Stomach (tissue), 4 donors: Measurements from ENCODE around the gene CDHR5.

Source experiments
- EP300 ChIP-seq: sonication (generic); formaldehyde crosslinking; IDR thresholded peaks from one replicate; pipeline ENCODE4 v1.6.1; 2017; ENCODE audit warnings: antibody characterized with exemption
- TF ChIP-seq, protein P1 (sequence below), 7 experiments: fragments of 450-650 bp in 4 of 7; fragments of 200-600 bp in 3 of 7; sonication (generic) in 3 of 7; IDR thresholded peaks; one replicate each; pipeline ENCODE4 v1.5.1; 2016 to 2019; ENCODE audit warnings: antibody characterized with exemption in 7 of 7, control low read depth in 2 of 7, mild to moderate bottlenecking in 1 of 7

GRCh38 chr11:628056-628455 lies 3.3 kb upstream of the CDHR5 start:
- TF ChIP-seq, protein P1, sequence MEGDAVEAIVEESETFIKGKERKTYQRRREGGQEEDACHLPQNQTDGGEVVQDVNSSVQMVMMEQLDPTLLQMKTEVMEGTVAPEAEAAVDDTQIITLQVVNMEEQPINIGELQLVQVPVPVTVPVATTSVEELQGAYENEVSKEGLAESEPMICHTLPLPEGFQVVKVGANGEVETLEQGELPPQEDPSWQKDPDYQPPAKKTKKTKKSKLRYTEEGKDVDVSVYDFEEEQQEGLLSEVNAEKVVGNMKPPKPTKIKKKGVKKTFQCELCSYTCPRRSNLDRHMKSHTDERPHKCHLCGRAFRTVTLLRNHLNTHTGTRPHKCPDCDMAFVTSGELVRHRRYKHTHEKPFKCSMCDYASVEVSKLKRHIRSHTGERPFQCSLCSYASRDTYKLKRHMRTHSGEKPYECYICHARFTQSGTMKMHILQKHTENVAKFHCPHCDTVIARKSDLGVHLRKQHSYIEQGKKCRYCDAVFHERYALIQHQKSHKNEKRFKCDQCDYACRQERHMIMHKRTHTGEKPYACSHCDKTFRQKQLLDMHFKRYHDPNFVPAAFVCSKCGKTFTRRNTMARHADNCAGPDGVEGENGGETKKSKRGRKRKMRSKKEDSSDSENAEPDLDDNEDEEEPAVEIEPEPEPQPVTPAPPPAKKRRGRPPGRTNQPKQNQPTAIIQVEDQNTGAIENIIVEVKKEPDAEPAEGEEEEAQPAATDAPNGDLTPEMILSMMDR (IDR thresholded peaks at IDR 0.05) = no peak
- no peak for TF ChIP-seq EP300
